HG02588 (cell line): ENCODE data around the gene TPPP.
"Not testable (repeated sequence)": the region's sequence is repeated elsewhere in the genome, so short reads cannot be mapped to it uniquely, and the experiment has no call there.

Source experiments
- ATAC-seq: cut with Tn5 transposase; IDR thresholded peaks from one replicate; pipeline ENCODE4 v1.9.1; 2021; ENCODE audit warnings: mild to moderate bottlenecking, moderate library complexity; ENCODE audit not compliant: unreplicated experiment

TPPP gene

DNA sequence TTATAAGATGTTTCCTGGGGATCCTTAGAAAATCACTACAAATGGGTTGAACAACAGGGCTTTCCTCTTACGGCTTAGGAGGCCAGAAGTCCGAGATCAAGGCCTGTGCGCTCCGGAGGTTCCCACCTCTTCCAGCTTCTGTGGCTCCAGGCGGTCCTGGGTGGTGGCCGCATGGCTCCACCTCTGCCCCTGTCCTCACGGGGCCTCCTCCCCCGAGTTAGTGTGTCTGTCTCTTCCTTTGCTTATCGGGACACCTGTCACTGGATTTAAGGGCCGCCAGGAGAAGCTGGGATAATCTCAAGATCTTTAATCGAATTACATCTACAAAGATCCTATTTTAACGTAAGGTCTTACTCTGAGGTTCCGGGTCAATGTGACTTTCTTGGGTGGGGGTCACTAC is 2.3 kb upstream of the TPPP start:
- not testable (repeated sequence) for ATAC-seq

DNA sequence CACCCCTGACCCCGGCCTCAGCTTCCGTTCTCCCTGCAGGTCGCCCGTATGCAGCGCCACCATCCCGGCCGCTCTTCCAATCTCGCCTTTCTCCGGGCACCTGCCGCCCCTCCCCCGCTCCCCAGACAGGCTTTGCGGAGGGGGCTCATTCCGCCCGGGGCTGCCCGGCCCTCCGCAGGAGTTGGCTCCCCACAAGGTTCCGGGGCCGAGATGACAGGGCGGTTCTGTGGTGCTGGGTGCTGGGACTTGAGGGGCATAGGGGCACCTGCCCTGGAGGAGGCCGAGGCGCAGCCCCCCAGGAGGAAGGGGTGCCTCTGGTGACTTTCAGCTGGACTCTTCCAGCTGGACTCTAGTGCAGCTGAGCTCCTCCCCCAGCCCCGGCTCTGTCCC is 885 bp upstream of the TPPP start:
- ATAC-seq: peak; percentile 14

- peak; percentile 18 for ATAC-seq
Measured at GRCh38 chr5:692529-693041, 567 bp downstream of the TPPP start.

DNA sequence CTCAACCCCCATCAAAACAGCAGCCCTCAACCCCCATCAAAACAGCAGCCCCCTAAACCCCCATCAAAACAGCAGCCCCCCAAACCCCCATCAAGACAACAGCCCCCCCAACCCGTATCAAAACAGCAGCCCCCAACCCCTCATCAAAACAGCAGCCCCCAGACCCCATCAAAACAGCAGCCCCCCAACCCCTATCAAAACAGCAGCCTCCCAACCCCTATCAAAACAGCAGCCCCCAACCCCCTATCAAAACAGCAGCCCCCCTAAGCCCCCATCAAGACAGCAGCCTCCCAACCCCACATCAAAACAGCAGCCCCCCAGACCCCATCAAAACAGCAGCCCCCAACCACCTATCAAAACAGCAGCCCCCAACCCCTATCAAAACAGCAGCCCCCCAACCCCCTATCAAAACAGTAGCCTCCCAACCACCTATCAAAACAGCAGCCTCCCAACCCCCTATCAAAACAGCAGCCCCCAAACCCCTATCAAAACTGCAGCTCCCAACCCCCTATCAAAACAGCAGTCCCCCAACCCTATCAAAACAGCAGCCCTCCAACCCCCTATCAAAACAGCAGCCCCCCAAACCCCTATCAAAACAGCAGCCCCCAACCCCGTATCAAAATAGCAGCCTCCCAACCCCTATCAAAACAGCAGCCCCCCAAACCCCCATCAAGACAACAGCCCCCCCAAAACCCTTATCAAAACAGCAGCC is 1.2 kb downstream of the TPPP start:
- ATAC-seq: no peak

DNA sequence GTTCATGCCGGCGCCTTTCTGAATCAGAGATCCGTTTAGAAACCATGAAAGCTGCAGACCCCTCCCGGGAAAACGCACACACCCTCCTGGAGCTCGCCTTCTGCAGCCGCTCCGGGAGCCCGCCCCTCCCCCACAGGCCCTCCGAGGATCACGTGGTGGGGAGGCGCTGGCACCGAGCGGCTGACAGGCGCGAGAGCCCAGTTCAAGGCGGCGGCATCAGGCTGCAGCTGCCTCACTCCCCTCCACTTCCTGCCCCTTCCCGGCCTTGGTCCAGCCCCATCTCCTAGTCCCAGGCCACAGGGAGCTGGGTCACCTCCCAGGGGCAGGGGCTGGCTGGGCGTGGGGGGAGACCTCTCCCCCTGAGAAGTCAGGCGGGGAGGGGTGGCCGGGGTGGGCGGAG is 2.1 kb downstream of the TPPP start:
- not testable (repeated sequence) for ATAC-seq

DNA sequence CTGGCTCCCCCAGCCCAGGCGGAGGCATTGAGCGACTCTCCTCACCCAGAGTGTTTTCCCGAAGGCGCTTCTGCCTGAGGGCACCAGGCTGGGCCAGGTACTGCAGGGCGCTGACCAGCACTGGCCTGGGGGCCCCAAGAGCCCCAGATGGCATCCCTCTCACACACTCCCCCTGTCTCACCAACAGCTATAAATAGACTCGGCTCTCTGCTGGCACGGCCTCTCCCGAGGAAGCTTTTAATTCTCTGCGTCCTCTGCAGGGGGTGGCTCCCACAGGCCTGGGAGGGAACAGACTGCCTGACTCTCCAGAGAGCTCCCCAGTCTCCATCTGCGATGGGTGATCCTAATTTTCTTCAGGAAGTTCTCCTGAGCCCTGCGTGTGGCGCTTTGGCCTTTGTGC is 2.9 kb downstream of the TPPP start:
- not testable (repeated sequence) for ATAC-seq

DNA sequence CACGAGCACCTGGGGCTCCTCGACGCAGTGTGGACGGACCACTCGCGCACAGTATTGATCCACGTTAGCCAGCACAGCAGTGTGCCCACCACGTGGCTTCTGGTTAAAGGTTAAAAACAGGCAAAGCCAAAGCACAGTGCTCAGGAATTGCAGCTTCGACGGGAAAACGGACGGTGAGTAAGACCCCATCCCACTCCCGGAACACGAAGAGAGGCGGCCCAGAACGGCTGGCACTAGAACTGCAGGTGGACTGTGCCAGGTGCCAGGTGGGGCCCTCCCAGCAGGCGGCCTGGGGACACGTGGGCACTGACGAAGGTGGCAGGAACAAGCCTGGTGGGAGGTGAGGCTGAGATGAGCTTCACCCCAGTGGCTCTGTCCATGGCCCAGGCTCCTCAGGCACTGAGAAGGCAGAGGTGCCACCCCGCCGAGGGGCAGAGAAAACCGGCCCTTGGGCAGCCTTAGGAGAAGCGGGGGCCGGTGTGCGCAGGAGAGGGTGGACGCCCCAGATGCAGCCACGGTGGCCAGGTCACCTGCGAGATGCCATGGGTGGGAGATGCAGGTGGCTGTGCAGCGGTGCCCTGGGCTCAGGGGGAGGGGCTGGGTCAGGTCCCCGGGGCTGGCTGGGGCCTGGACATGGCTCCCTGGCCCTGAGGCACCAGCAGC is 4.7 kb downstream of the TPPP start:
- ATAC-seq: not testable (repeated sequence)

GRCh38 chr5:686936-687335 is 6.2 kb downstream of the TPPP start:
- ATAC-seq: not testable (repeated sequence)

DNA sequence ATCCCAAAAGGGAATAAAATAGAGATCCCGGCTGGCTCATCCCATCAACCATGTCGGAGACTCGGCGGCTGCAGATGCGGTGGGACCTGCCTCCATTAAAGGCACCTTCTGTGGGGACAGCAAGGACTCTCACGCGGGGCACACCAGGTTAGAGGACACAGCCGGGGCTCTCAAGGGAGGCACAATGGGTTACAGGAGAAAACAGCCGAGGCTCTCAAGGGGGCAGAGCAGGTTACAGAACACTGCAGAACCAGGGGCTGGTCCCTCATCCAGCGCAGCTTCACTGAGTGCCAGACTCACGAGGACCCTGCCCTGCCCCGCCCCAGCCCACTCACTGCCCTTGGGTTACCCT is 7.0 kb downstream of the TPPP start:
- ATAC-seq: not testable (repeated sequence)

DNA sequence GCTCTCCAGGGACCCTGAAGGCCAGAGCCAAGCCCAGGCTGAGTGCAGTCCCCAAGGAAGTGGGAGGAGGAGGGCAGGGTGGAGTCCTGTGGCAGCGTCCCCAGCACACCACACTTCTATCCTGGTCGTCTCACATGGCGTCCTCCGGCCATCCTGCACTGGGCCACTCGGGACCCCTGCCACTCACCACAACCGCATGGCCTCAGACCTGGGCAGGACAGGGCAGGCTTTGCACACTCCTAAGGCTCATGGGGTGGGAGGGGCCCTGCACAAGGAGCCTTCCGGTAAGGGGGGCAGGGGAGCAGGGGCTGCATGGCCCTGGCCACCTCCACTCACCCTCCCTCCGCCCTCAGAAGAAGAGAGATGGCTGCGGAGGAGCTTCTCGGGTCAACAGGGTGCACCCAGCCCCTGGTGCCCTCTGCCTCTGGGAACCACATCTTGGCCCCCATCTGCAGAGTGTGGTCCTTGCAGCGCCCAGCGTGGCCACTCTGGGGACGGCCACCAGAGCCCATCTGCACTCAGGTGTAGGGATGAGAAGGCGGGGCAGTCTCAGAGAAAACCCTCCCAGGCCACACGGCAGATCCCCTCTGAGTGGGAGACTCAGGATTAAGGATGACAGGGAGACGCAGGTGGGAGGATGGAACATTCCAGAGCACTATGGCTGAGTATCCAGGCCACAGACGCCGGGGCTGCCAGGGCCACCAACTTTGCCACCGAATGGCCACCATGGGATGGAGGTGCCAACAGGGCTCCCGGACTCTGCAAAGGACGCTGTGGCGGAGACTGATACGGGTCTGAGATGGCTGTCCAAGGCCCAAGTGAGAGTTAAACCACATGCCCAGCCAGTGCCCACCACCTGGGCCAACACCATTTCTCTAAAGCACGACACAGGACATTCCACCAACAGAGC is 7.6 kb downstream of the TPPP start:
- ATAC-seq: no peak

GRCh38 chr5:684751-685216 is 8.4 kb downstream of the TPPP start:
- ATAC-seq: no peak

DNA sequence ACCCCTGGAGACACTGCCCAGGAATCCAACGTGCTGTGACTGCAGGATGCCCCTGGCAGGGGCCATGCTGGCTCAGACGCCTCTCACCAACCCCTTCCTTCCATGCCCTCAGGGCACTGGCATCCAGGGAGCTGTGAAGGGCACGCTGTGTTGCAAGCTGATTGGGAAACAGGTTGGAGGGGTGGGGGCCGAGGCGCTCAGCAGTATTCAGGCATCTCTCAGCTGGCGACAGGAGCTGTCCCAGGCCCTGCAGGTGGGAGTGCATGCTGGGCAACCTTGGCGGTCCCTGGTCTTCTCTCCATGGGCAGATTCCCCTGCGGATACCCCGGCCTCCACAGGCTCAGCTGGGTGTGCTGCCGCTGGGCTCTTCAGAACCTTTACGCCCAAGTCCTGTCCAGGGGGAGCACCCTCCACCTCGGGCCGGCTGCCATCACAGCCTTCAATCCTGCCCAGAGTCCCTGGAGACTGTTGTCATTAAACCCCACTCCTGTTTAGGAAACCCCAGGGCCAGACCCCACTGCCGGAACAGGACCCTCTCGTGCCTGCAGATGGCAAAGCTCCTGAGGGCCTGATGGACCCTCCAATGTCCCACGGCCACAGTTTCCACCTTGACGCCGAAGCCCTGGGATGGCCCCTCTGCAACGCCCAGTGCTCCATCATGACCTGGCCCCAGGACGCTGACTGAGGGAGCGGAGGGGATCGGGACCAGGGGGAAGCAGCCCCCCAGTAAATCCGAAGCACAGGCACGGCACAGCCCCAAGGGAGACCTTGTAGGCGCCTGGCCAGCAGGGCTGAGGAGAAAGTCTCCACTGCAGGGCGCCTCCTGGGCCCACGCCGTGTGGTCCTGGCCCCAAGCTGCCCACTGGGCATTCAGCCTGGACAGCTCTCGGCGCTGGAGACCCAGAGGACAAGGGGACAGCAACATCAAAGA is 9.3 kb downstream of the TPPP start:
- ATAC-seq: no peak

DNA sequence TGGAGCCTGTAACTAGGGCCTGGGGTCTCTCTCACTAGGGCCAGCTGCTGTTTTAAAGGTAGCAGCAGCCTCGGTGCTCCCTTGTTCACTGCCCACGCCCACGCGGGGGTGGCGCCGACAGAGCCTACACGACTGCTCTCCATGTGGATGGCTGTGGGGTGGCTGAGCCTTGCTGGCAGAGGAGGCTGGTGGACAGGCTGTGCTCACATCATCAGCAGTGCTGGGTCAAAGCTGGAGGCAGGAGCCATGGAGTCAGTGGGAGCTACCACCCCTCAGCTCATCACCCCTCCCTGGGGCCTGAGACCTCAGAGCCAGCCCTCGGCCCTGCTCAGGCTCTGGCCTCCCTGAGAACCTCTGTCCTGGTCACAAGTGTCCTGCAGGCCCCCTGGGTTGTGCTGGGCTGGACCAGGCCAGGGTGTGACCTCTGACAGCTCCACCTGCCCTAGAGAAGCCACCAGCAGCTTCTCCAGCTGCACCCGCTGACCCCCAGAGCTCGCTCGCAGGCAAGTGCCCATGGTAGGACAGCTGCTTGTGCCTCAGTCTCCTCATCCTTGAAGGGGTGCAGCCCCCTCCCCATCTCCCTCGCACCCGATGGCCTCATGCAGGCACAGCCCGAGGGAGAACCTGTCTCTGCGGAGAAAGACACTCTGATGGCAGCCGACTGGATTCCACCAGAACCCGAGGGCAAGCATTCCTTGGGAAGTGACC is 10.3 kb downstream of the TPPP start:
- not testable (repeated sequence) for ATAC-seq

DNA sequence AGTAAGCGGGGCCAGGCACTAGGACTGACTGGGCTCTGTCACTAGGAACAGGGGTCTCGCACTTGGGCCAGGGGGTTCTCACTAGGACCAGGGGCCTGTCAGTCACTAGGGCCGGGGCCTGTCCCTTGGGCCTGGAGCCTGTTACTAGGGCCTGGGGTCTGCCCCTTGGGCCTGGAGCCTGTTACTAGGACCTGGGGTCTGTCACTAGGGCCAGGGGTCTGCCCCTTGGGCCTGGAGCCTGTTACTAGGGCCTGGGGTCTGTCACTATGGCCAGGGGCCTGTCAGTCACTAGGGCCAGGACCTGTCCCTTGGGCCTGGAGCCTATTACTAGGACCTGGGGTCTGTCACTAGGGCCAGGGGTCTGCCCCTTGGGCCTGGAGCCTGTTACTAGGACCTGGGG is 10.9 kb downstream of the TPPP start:
- not testable (repeated sequence) for ATAC-seq

DNA sequence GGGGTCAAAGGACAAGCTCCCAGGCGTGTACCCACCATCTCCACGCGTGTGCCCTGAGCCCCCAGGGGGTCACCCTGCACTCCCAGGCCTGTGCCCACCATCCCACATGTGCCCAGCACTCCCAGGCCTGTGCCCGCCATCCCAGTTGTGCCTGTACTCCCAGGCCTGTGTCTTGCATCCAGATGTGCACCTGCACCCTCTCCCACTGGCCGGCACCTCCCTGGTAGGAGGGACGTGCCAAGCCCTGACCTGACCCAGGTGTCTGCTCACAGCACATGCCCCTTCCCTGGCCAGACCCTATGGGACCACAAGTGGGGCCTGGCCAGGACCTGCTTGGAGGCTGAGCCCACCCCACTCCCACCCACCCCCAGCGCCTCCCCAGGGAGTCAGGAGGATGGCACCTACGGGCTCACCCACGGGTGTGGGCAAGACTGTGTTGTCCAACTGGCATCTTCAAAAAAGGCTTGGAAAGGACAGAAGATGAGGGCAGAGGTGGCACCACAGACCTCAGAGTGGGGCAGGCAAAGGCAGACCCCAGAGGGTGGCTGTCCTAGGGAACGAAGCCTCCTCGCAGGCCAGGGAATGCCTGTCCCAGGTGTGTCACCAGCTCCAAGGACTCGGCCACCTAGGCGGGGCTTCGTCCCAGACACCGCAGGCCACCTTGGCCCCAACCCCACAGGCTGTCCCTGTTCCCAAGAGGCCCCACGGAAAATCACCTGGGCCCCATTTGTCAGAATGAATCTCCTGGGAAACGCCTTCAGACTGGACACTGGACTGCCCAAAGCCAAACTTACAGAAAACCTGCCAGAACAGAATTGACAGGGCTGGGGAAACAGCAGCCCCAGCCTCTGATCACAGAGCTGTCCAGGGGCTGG is 11.6 kb downstream of the TPPP start:
- ATAC-seq: not testable (repeated sequence)

GRCh38 chr5:680836-681235 is 12.3 kb downstream of the TPPP start:
- not testable (repeated sequence) for ATAC-seq

GRCh38 chr5:680118-680795 is 12.9 kb downstream of the TPPP start:
- not testable (repeated sequence) for ATAC-seq
